Measurements from ENCODE around the gene CSNK2A2.

Gene CSNK2A2

GRCh38 chr16:58198022-58198683 lies at the start of gene CSNK2A2:
TSS of gene CSNK2A2 (minus strand) at chr16:58198106. CDS start at chr16:58197736, 370 bp downstream.
- DNase-seq = peak; percentile 74 to 77

GRCh38 chr16:58243528-58244004 lies 45.7 kb upstream of the CSNK2A2 start:
- peak in 1 of 2 donors; percentile 11 for DNase-seq

DNA sequence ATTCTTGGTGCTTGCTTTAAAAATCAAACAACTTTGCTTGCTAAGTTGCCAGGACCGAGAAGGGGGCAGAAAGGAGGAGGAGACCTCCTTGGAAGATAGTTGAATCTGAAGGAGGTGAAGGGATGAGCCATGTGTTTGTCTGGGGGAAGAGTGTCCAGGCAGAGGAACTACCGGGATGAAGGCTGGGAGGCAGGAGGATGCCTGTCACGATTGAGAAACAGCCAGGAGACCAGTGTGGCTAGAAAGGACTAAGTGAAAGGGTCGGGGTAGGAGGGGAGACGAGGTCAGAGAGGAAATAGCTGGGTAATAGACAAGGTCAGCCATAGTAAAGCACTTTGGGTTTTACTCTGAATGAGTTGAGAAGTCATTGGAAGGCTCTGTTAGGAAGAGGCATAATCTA lies 38.9 kb upstream of the CSNK2A2 start:
- DNase-seq = no peak

DNA sequence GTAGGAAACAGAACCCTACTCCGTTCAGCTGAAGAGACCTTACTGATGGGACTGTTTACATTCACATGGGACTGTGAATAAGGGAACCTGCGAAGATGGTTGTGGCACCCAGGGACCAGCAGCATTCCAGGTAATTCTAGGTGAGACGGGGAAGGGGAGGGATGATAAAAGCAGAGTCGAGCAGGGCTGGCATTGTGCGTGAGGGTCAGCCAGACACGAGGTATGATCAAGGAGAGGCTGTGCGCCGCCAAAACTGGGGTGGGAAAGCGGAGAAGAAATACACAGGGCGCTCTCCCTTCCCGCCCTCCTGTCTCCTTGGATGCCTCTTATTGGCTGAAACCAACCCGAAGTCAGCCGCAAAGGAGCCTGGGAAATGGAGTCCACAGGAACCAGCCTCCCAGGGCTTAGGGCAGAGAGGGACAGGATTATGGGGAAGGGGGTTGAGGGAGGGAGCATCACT lies 38.4 kb upstream of the CSNK2A2 start:
- peak; percentile 63 to 70 for DNase-seq

GRCh38 chr16:58235663-58236062 lies 37.8 kb upstream of the CSNK2A2 start:
- no peak for DNase-seq

GRCh38 chr16:58234831-58235595 lies 37.1 kb upstream of the CSNK2A2 start:
- DNase-seq = no peak

DNA sequence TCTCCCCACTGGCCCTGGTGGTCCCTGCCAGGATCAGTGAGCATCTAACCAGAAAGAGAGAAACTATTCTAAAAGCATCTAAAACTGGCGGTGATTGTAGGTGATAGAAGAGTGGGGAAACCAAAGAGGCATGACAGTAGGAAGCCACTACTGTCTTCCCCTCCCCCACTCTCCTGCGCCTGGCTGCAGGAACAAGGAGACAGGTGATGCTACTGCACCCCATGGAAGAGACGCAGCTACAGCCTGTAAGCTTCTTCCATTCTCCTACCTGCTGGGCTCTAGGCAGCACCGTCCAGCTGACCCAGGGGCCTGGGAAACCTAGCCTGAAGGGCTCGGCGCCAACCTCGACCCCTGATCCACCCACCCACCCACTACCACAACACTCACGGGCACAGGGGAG lies 32.4 kb upstream of the CSNK2A2 start:
- DNase-seq = no peak

- no peak for DNase-seq
Measured at GRCh38 chr16:58226790-58227189, 28.9 kb upstream of the CSNK2A2 start.

GRCh38 chr16:58225965-58226602 lies 28.2 kb upstream of the CSNK2A2 start:
- no peak for DNase-seq

DNA sequence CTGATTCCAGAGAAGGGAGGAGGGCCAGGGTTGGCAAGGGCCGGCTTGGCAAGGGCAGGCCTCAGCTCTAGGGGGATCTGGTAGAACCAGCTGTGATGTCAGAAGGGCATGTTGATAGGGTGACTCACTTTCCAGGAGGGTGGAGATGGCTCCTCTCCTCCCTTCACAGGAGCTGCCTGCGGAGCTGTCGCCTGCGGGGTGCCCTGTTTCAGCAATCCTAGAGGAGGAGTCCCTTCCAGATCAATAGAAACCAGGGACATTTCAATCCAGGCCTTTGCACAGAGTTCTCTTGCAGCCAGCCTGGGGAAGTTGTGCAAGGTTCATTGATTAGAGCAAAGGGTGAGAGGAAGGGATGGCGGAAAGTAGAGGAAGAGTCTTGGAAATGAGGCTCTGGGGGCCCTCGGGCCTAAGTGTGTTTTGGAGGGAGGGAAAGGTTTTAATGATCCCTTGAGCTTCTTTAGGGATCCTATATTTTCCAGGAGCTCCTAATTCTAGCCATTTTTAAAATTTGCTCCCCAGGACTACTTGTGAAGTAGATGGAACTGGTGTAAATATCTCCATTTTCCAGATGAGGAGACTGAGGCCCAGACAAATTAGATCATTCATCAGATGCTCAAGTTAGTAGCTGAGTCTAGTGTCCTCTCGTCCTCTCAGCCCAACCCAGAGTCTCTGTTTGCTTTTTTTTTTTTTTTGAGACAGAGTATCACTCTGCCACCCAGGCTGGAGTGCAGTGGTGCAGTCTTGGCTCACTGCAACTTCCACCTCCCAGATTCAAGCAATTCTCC lies 24.8 kb upstream of the CSNK2A2 start:
- no peak for DNase-seq

DNA sequence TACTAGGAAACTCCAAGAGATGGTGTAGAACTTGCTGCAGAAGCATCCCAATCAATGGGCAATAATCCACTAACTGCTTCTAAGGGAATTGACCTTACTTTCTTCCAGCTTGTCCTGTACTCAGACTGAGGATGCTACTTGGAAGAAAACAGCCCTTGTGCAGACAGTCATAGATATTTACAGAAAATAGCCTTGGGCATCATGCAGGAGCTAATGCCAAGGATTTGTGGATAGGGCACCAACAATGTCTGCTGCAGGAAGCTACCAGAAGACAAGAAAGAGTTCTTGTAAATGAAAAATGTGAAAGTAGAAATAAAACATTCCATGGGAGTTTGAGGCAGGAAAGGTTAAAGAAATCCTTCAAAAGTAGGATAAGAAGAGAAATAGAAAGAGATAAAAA lies 21.5 kb upstream of the CSNK2A2 start:
- no peak for DNase-seq

DNA sequence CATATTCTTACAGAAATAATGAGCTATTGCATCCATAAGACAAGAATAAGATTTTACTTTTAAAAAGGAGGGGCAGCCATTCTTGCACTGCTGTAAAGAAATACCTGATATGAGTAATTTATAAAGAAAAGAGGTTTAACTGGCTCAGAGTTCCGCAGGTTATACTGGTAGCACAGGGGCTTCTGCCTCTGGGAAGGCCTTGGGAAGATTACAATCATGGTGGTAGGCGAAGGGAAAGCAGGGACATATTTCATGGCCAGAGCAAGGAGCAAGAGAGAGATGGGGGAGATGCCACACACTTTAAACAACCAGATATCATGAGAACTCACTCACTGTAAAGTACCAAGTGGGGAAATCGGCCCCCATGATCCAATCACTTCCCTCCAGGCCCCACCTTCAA lies 20.9 kb upstream of the CSNK2A2 start:
- no peak for DNase-seq

DNA sequence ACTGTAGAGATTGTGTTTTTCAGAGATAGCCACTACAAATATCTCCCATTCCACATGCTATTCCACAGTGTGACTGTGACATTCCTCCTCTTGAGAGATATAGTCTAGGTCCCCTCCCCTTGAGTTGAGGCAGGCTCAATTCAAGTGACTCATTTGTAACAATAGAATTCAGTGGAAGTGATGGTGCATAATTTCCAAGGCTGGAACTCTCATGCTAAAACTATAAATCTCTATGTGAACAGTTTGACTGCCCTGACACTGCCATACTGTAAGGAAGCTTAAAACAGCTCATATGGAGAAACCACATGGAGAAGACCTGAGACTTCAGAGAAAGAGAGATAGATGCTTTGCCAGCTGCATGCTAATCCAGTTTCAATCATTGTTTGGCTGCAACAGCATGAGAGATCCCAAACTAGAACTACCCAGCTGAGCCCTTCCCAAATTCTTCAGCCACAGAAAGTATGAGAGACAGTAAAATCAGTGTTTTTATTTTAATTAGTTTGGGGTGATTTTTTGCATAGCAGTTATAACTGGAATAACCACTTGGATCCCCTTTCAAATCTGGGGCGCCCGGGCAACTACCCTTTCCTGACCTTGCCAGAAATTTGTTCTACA lies 19.5 kb upstream of the CSNK2A2 start:
- no peak for DNase-seq

DNA sequence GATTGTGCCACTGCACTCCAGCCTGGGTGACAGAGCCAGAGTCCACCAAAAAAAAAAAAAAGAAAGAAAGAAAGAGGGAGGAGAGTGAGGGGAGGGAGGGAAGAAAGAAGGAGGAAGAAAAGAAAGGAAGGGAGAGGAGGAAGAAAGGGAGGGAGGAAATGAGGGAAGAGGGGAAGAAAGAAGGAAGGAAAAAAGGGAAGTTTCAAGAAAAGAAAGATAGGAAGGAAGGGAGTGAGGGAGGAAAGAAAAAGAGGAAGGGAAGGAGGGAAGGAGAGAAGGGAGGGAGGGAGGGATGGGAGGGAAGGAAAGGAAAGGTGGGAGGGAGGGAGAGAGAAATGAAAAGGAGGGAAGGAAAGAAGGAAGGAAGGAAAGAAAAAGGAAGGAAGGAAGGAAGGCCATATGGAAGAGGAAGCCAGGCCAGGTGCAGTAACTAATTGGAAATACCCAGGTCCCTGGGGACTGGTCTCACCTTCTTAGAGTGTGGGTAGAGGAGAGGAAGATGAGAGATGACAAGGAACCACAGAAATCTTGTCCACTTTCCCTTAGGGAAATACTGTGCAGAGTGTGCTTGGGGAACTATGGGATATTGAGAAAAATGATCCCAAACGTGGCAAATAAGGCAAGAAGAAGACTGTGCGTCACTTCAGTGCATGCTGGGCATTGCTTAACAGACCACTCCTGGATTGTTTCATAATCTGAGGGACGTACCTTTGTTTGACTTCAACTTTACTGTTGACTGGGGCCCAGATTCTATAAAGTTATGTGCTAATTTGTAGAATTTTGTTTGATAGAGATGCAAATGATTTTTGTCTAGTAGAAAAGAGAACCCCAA lies 15.1 kb upstream of the CSNK2A2 start:
- no peak for DNase-seq

DNA sequence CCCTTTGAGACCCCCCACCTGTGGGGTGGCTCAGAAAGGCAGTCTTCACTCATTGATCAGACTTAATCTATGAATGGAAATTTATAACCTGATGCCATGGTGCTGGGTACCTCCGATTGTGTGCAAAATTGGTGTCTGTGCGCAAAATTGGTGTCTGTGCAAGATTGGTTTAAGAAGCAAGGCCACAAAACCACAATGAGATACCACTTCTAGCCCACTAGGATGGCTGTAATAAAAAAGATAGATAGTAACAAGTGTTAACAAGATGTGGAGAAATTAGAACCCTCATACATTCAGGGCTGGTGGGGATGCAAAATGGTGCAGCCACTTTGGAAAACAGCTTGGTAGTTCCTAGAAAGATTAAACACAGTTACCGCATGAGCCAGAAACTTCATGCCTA lies 13.9 kb upstream of the CSNK2A2 start:
- no peak for DNase-seq

- DNase-seq = no peak
Measured at GRCh38 chr16:58211245-58211644, 13.3 kb upstream of the CSNK2A2 start.

- no peak for DNase-seq
Measured at GRCh38 chr16:58205276-58206036, 7.5 kb upstream of the CSNK2A2 start.

DNA sequence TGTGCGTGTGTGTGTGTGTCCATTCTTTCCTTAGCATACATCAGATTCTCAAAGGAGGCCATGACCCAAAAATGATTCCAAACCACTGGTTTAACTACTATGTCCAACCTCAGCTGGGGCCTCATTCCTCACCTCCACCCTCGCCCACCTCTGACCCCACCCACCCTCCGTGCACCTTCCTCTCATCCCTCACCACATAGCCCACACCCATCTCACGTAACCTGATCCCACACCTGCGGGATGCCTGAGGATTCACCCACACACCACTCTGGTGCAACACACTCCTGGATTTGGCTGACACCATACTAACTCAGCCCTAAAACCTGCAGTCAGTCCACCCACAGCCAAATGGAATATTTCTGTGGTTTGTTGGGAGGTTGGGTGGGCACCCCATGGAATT lies 3.3 kb upstream of the CSNK2A2 start:
- DNase-seq = no peak

DNA sequence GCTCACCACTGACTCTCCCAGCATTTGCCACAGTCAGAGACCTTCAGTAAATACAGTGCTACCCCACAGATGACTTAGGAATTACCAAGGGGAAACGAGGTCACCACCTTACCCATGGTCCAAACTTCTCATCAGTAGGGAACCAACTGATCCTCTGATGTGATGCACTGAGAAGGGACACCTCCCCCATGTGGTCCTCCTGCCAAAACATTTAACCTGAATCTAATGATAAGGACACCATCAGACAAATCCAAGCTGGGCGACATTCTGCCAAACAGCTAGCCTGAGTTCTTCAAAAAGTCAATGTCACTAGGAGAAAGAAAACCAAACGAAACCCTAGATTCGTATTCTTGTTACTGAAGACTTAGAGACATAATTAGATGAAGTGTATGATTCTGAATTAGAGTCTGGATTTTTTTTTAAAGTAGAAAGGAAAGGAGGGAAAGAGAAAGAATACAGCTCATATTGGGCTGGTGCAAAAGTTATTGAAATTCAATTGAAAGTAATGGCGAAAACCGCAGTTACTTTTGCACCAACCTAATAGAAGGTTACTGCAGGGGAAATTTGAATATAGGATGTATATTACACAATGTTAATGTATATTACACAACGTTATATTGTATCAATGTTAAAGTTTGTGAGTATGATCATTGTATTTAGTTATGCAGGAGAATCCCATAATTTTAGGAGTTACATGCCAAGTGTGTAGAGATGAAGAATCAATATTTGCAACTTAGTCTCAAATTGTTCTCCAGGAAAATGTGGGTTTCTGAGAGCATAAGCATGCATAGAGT lies 2.3 kb upstream of the CSNK2A2 start:
- DNase-seq = no peak
